Trophoblast cell (in vitro differentiated cells and primary cell): ENCODE measurements around the gene ZNF319.
"Not testable (repeated sequence)": the region's sequence is repeated elsewhere in the genome, so short reads cannot be mapped to it uniquely, and the experiment has no call there.

Experiments
- DNase-seq, 2 donors: peaks; one replicate each; pipeline ENCODE4 v3.0.0-alpha.2; 2016
- H2AFZ ChIP-seq: 2 replicates; pipeline ENCODE4 v1.6.1; 2013; ENCODE audit warnings: low read length, moderate library complexity, mild to moderate bottlenecking; ENCODE audit not compliant: insufficient read depth, poor library complexity
- H2AK5ac ChIP-seq: 2 replicates; pipeline ENCODE4 v1.6.1; 2013; ENCODE audit warnings: mild to moderate bottlenecking, low read length
- H2BK120ac ChIP-seq: 2 replicates; pipeline ENCODE4 v1.6.1; 2013; ENCODE audit warnings: low read length, mild to moderate bottlenecking, moderate library complexity; ENCODE audit not compliant: insufficient read depth, poor library complexity
- H2BK12ac ChIP-seq: 2 replicates; pipeline ENCODE4 v1.6.1; 2013; ENCODE audit warnings: mild to moderate bottlenecking, low read length, moderate library complexity
- H2BK5ac ChIP-seq: 2 replicates; pipeline ENCODE4 v1.6.1; 2013; ENCODE audit warnings: low read length, low read depth, moderate library complexity, mild to moderate bottlenecking; ENCODE audit not compliant: poor library complexity
- H3K14ac ChIP-seq: 2 replicates; pipeline ENCODE4 v1.6.1; 2013; ENCODE audit warnings: mild to moderate bottlenecking, low read length
- H3K18ac ChIP-seq: 2 replicates; pipeline ENCODE4 v1.6.1; 2013; ENCODE audit warnings: mild to moderate bottlenecking, low read length
- H3K23ac ChIP-seq: 2 replicates; pipeline ENCODE4 v1.6.1; 2013; ENCODE audit warnings: low read length
- H3K27ac ChIP-seq: 2 replicates; pipeline ENCODE4 v1.5.1; 2013; ENCODE audit warnings: low read depth, mild to moderate bottlenecking, inconsistent platforms, low read length, moderate library complexity
- H3K27me3 ChIP-seq: 2 replicates; pipeline ENCODE4 v1.6.1; 2013; ENCODE audit warnings: inconsistent platforms, mild to moderate bottlenecking, low read length, moderate library complexity; ENCODE audit not compliant: insufficient read depth
- H3K36me3 ChIP-seq, 2 experiments: 1 replicate in 1 of 2; 2 replicates in 1 of 2; pipeline ENCODE4 v1.6.1; 2013; ENCODE audit warnings: low read length in 2 of 2, mild to moderate bottlenecking in 2 of 2, moderate library complexity in 1 of 2; ENCODE audit not compliant: insufficient read depth in 2 of 2, control insufficient read depth in 1 of 2
- H3K4ac ChIP-seq: 2 replicates; pipeline ENCODE4 v1.6.1; 2013; ENCODE audit warnings: low read depth, mild to moderate bottlenecking, low read length, moderate library complexity
- H3K4me1 ChIP-seq, 2 experiments: 1 replicate in 1 of 2; 2 replicates in 1 of 2; pipeline ENCODE4 v1.6.1; 2013; ENCODE audit warnings: low read length in 2 of 2, mild to moderate bottlenecking in 2 of 2, moderate library complexity in 1 of 2; ENCODE audit not compliant: insufficient read depth in 2 of 2, control insufficient read depth in 1 of 2
- H3K4me2 ChIP-seq: 2 replicates; pipeline ENCODE4 v1.6.1; 2013; ENCODE audit warnings: inconsistent platforms, mild to moderate bottlenecking, low read length, moderate library complexity
- H3K4me3 ChIP-seq: 2 replicates; pipeline ENCODE4 v1.5.1; 2013; ENCODE audit warnings: mild to moderate bottlenecking, low read depth, low read length, inconsistent platforms
- H3K79me1 ChIP-seq: one replicate; pipeline ENCODE4 v1.6.1; 2013; ENCODE audit warnings: low read length
- H3K79me2 ChIP-seq: 2 replicates; pipeline ENCODE4 v1.6.1; 2013; ENCODE audit warnings: low read length, mild to moderate bottlenecking; ENCODE audit not compliant: control insufficient read depth, insufficient read depth, poor library complexity
- H3K9ac ChIP-seq: 2 replicates; pipeline ENCODE4 v1.6.1; 2013; ENCODE audit warnings: mild to moderate bottlenecking, low read length
- H3K9me3 ChIP-seq: 2 replicates; pipeline ENCODE4 v1.6.1; 2013; ENCODE audit warnings: low read depth, mild to moderate bottlenecking, control low read depth, inconsistent platforms, low read length; ENCODE audit not compliant: insufficient read depth
- H4K12ac ChIP-seq: 2 replicates; pipeline ENCODE4 v1.6.1; 2013; ENCODE audit warnings: low read depth, mild to moderate bottlenecking, low read length, moderate library complexity
- H4K8ac ChIP-seq: 2 replicates; pipeline ENCODE4 v1.6.1; 2013; ENCODE audit warnings: low read depth, mild to moderate bottlenecking, low read length, moderate library complexity
- H4K91ac ChIP-seq: one replicate; pipeline ENCODE4 v1.6.1; 2013; ENCODE audit warnings: low read depth, mild to moderate bottlenecking, low read length, moderate library complexity
- WGBS: extraction: QIAGEN DNeasy Blood & Tissue Kit; methylation state at CpG from one replicate; pipeline ENCODE4 v1.1.7; 2013; ENCODE audit warnings: missing lambda C conversion rate; ENCODE audit not compliant: insufficient read length, insufficient coverage; ENCODE audit errors: extremely low coverage; 5-methylcytosine and 5-hydroxymethylcytosine counted together

Gene ZNF319

DNA sequence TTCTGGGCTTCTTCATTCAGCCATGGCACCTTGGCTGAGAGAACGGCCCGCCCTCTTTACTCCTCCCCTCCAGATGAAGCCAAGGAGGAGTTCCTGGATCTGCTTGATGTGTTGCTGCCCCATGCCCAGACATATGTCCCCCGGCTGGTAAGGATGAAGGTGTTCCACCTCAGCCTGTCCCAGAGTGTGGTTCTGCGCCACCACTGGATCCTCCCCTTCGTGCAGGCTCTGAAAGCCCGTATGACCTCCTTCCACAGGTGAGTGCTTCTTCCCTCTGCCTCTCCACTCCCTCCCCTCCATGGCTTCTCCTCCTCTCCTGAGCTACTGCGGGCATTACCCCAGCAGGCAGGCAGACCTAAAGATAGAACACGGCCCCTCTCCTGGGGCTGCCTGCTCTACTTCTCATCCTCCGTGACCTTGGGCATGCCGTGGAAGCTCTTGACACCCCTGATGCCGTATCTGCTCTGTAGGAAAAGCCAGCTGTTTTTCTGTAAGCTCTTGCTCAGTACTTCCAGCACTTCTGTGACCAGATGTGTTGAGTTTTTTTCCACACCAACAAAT is 9.5 kb upstream of the ZNF319 start:
- Histone ChIP-seq H3K4me3 (no peak overlapping the region), H2BK120ac (no peak overlapping the region), H2BK5ac (no peak overlapping the region), H3K9me3 (no peaks in the 10 kb centered on the region), H3K18ac (no peak overlapping the region), H3K9ac (no peak overlapping the region), H3K27ac (no peak overlapping the region), H3K79me1 (peaks cover 6% of the 10 kb centered on the region), H4K8ac (no peak overlapping the region), H4K12ac (no peak overlapping the region), H3K36me3 (peaks cover 15 to 22% of the 10 kb centered on the region in 2 experiments), H3K4me1 (peaks cover 16 to 22% of the 10 kb centered on the region in 2 experiments), H3K27me3 (no peaks in the 10 kb centered on the region), H3K23ac (no peak overlapping the region), H3K14ac (no peak overlapping the region), H2AK5ac (no peak overlapping the region), H4K91ac (no peak overlapping the region), H3K4ac (no peak overlapping the region), H2AFZ (no peak overlapping the region), H3K79me2 (no peaks in the 10 kb centered on the region), H2BK12ac (no peak overlapping the region), H3K4me2 (no peak overlapping the region)
- no CpG with 5 or more reads among the region's 11 CpGs for WGBS
- DNase-seq = no peak

DNA sequence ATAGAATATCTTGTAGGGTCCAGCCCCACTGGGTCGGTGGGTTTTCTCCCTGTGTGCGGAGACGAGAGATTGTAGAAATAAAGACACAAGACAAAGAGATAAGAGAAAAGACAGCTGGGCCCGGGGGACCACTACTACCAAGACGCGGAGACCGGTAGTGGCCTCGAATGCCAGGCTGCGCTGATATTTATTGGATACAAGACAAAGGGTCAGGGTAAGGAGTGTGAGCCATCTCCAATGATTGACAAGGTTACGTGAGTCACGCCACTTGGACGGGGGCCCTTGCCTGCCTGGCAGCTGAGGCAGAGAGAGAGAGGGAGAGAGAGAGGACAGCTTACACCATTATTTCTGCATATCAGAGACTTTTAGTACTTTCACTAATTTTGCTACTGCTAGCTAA is 4.3 kb upstream of the ZNF319 start:
- not testable (repeated sequence) for H3K79me2 ChIP-seq, H3K79me1 ChIP-seq, H2BK5ac ChIP-seq, H3K4ac ChIP-seq, H2AFZ ChIP-seq, H3K14ac ChIP-seq, H3K27ac ChIP-seq, H2BK12ac ChIP-seq, H4K8ac ChIP-seq, DNase-seq, H3K27me3 ChIP-seq, H3K4me3 ChIP-seq, H4K91ac ChIP-seq, H3K4me2 ChIP-seq, H3K9ac ChIP-seq, H3K9me3 ChIP-seq, H4K12ac ChIP-seq, H2BK120ac ChIP-seq, H3K18ac ChIP-seq, H3K23ac ChIP-seq, H2AK5ac ChIP-seq, H3K4me1 ChIP-seq
- H3K36me3 ChIP-seq = peaks cover 17% of the 10 kb centered on the region in 2 experiments
- WGBS = no CpG with 5 or more reads among the region's 12 CpGs

DNA sequence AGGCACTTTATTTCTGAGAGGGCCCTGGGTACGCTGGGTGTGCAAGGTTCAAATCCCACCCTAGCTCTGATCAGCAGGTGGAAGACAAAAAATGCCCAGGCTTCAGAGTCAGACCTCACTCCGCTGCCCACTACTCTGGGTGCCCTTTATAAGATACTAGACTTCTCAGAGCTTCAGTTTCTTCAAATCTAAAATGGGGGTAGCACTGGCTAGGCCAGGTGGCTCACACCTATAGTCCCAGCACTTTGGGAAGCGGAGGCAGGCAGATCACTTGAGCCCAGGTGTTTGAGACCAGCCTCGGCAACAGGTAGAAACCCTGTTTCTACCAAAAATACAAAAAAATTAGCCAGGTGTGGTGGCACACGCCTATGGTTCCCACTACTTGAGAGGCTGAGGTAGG is 2.5 kb upstream of the ZNF319 start:
- H3K4me3 ChIP-seq = no peak overlapping the region
- no peak overlapping the region for H3K23ac ChIP-seq
- H3K27ac ChIP-seq = no peak overlapping the region
- H3K14ac ChIP-seq = no peak overlapping the region
- H2BK5ac ChIP-seq = no peak overlapping the region
- no peak overlapping the region for H4K8ac ChIP-seq
- no peak overlapping the region for H3K4ac ChIP-seq
- no peak overlapping the region for H2AK5ac ChIP-seq
- no peak overlapping the region for H2BK12ac ChIP-seq
- peaks cover 8 to 14% of the 10 kb centered on the region in 2 experiments for H3K4me1 ChIP-seq
- DNase-seq = no peak
- H4K91ac ChIP-seq = no peak overlapping the region
- H4K12ac ChIP-seq = no peak overlapping the region
- H3K36me3 ChIP-seq = peaks cover 17 to 19% of the 10 kb centered on the region in 2 experiments
- no peak overlapping the region for H3K18ac ChIP-seq
- no peak overlapping the region for H3K4me2 ChIP-seq
- no peaks in the 10 kb centered on the region for H3K9me3 ChIP-seq
- H3K9ac ChIP-seq = no peak overlapping the region
- no CpG with 5 or more reads among the region's 5 CpGs for WGBS
- no peak overlapping the region for H2BK120ac ChIP-seq
- H3K79me2 ChIP-seq = peaks cover 4% of the 10 kb centered on the region
- H3K79me1 ChIP-seq = peaks cover 8% of the 10 kb centered on the region
- no peak overlapping the region for H2AFZ ChIP-seq
- H3K27me3 ChIP-seq = no peaks in the 10 kb centered on the region

DNA sequence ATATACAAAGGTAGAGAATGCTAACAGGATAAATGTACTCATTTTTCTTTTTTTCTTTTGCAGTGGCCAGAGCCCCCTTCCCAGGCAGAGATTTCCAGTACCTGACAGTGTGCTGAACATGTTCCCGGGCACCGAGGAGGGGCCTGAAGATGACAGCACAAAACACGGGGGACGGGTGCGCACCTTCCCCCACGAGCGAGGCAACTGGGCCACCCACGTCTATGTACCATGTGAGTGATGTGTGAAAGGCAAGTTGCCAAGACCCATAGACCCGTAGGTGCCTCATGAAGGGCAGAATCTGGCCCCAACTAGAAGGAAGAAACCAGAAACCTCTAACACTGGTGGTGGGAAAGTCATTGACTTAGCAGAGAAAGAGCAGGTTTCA is 1.9 kb upstream of the ZNF319 start:
- Histone ChIP-seq H4K8ac (no peak overlapping the region), H3K27ac (no peak overlapping the region), H3K14ac (no peak overlapping the region), H2BK12ac (no peak overlapping the region), H4K91ac (no peak overlapping the region), H3K18ac (peak overlapping the region; percentile 46), H2AK5ac (peak overlapping the region; percentile 32), H3K79me1 (peaks cover 8% of the 10 kb centered on the region), H3K9ac (no peak overlapping the region), H2BK120ac (no peak overlapping the region), H3K23ac (peak overlapping the region; percentile 48), H3K36me3 (peaks cover 18 to 23% of the 10 kb centered on the region in 2 experiments), H4K12ac (no peak overlapping the region), H3K4me1 (peaks cover 8 to 14% of the 10 kb centered on the region in 2 experiments), H3K79me2 (peaks cover 4% of the 10 kb centered on the region), H3K4me2 (no peak overlapping the region), H3K4me3 (no peak overlapping the region), H3K4ac (no peak overlapping the region), H2BK5ac (no peak overlapping the region), H3K27me3 (no peaks in the 10 kb centered on the region), H2AFZ (no peak overlapping the region), H3K9me3 (no peaks in the 10 kb centered on the region)
- no peak for DNase-seq
- WGBS = no CpG with 5 or more reads among the region's 9 CpGs
